Measurements from ENCODE around the gene NTN1. TPM values are rescaled to one million over a fixed set of nuclear protein-coding genes. Genes with fewer than 3 reads are reported as not detected.

Gene NTN1
- total RNA-seq, 1 experiment from 2014 or later: 1.2 TPM

- no peak overlapping the region for H2BK5ac ChIP-seq (ENCODE audit: insufficient read length, low read length)
- H3K79me1 ChIP-seq (ENCODE audit: insufficient read depth, low read depth, low read length, poor library complexity, severe bottlenecking): no peaks in the 10 kb centered on the region
- H3K23ac ChIP-seq (ENCODE audit: insufficient read length, low read depth, low read length): no peak overlapping the region
- no peak overlapping the region for H2BK120ac ChIP-seq (ENCODE audit: low read depth, low read length, poor library complexity, severe bottlenecking)
- DNase-seq: peak; percentile 22
- H3K9me3 Mint-ChIP-seq: peaks cover 0 to 1% of the 10 kb centered on the region in 2 experiments; a peak in 3 of 5 replicates
- no peak overlapping the region for H4K91ac ChIP-seq (ENCODE audit: insufficient read length, low read depth, low read length)
- no CpG with 5 or more reads among the region's 7 CpGs for WGBS (ENCODE audit: extremely low coverage, insufficient read length, low lambda C conversion rate)
- H3K4me2 ChIP-seq (ENCODE audit: insufficient read depth, insufficient read length, low read length): no peak overlapping the region
- H3K4ac ChIP-seq (ENCODE audit: low read depth, low read length): no peak overlapping the region
- no peak overlapping the region for H3K56ac ChIP-seq (ENCODE audit: insufficient read length, low read depth, low read length)
- no peaks in the 10 kb centered on the region for H3K27me3 ChIP-seq (ENCODE audit: insufficient read depth, low read length)
- no peak overlapping the region for H2AFZ ChIP-seq (ENCODE audit: low read length)
- no peak for TF ChIP-seq CTCF (conservative IDR thresholded peaks at IDR 0.05)
- no peaks in the 10 kb centered on the region for H3K4me1 ChIP-seq (ENCODE audit: insufficient read depth, low read length)
- peaks cover 10 to 22% of the 10 kb centered on the region in 2 experiments for H3K4me1 Mint-ChIP-seq
- no peak overlapping the region for H2BK20ac ChIP-seq (ENCODE audit: low read depth, low read length, poor library complexity, severe bottlenecking)
- no peak overlapping the region for H4K8ac ChIP-seq (replicated peaks; ENCODE audit: insufficient read length, low read depth, low read length)
- H3K23me2 ChIP-seq (ENCODE audit: insufficient read length, low read depth, low read length, poor library complexity, severe bottlenecking): no peaks in the 10 kb centered on the region
- no peak overlapping the region for H3T11ph ChIP-seq (ENCODE audit: low read length)
- H3K14ac ChIP-seq (ENCODE audit: insufficient read depth, low read length): no peak overlapping the region; the same call in 1 of the 2 replicates
- H3K9me3 ChIP-seq (ENCODE audit: control insufficient read depth, low read depth, low read length): no peaks in the 10 kb centered on the region
- no peak overlapping the region for H3K9ac ChIP-seq (ENCODE audit: extremely low read depth, insufficient read length, low read length)
- H2AK5ac ChIP-seq (ENCODE audit: insufficient read length, low read length): no peak overlapping the region
- H2BK15ac ChIP-seq (ENCODE audit: low read depth, low read length): no peak overlapping the region
- no peaks in the 10 kb centered on the region for H4K20me1 ChIP-seq (ENCODE audit: control insufficient read depth, insufficient read depth, insufficient read length)
- peak overlapping the region in 1 of 3 experiments; percentile 21; a peak in 1 of 7 replicates for H3K27ac Mint-ChIP-seq
- H3K4me3 Mint-ChIP-seq: no peak overlapping the region
- no peak overlapping the region for H2BK12ac ChIP-seq (ENCODE audit: insufficient read length, low read depth, low read length)
- no peak overlapping the region for H3K18ac ChIP-seq (ENCODE audit: insufficient read length, low read depth, low read length)
- no peak overlapping the region for H3K27ac ChIP-seq (ENCODE audit: insufficient read length, low read depth, low read length)
- H3K36me3 Mint-ChIP-seq (ENCODE audit: insufficient read depth in 1 of 3, low read depth in 3 of 3): no peaks in the 10 kb centered on the region; a peak in 1 of 7 replicates
- H3K79me2 ChIP-seq (ENCODE audit: insufficient read depth, low read length): no peaks in the 10 kb centered on the region
- no peak overlapping the region for H4K5ac ChIP-seq (ENCODE audit: insufficient read length, low read depth, low read length)
- H3K27me3 Mint-ChIP-seq (ENCODE audit: low read depth): peaks cover 4% of the 10 kb centered on the region; the same call in 1 of the 2 replicates
Measured at GRCh38 chr17:9209781-9210370, 188.6 kb downstream of the NTN1 start.
